AG04450 (cell line): ENCODE data around the gene L3MBTL4. TPM values are rescaled to one million over a fixed set of nuclear protein-coding genes. Genes with fewer than 3 reads are reported as not detected.

Experiments
- CTCF ChIA-PET: fragments of 300-600, 350-600 bp; formaldehyde crosslinking; extraction: SDS; loops from one replicate; lab custom pipeline; 2022; ENCODE audit warnings: antibody characterized with exemption, inconsistent platforms; lab: Charles Lee
- POLR2A ChIA-PET: fragments of 350-600 bp; formaldehyde crosslinking; extraction: SDS; loops from one replicate; lab custom pipeline; 2021; ENCODE audit warnings: antibody characterized with exemption, inconsistent platforms; lab: Yijun Ruan, JAX
- DNase-seq: peaks from one replicate; pipeline ENCODE4 v3.0.0-alpha.2; 2011; ENCODE audit warnings: low read depth, low spot score
- H3K27ac ChIP-seq: one replicate; pipeline ENCODE4 v1.5.1; 2012; ENCODE audit warnings: low read depth, low read length, control low read depth
- H3K27me3 ChIP-seq: one replicate; pipeline ENCODE4 v1.6.0; 2012; ENCODE audit warnings: low read length; ENCODE audit not compliant: control insufficient read depth, insufficient read depth
- H3K4me3 ChIP-seq: 2 replicates; pipeline ENCODE4 v1.5.1; 2011; ENCODE audit warnings: mild to moderate bottlenecking, low read depth, low read length, control low read depth
- H3K9me3 ChIP-seq: 2 replicates; pipeline ENCODE4 v1.5.1; 2012; ENCODE audit warnings: low read length; ENCODE audit not compliant: control insufficient read depth, insufficient read depth
- polyA plus RNA-seq: library from polyadenylated mRNA; depleted of rRNA; stranded (reverse); fragments of >200 nt; gene quantifications from 2 replicates; pipeline ENCODE4 v1.2.3, GENCODE V29; 2011
- TF ChIP-seq, protein P1 (sequence below): IDR thresholded peaks from 2 replicates; pipeline ENCODE4 v1.5.1; 2011; ENCODE audit warnings: low read depth, low read length, control low read depth, inconsistent platforms

L3MBTL4 gene
- polyA plus RNA-seq, 1 experiment, result 0.05 TPM

- Histone ChIP-seq H3K4me3 (no peak overlapping the region), H3K9me3 (no peaks in the 10 kb centered on the region), H3K27ac (no peak overlapping the region), H3K27me3 (no peaks in the 10 kb centered on the region)
- TF ChIP-seq, protein P1, sequence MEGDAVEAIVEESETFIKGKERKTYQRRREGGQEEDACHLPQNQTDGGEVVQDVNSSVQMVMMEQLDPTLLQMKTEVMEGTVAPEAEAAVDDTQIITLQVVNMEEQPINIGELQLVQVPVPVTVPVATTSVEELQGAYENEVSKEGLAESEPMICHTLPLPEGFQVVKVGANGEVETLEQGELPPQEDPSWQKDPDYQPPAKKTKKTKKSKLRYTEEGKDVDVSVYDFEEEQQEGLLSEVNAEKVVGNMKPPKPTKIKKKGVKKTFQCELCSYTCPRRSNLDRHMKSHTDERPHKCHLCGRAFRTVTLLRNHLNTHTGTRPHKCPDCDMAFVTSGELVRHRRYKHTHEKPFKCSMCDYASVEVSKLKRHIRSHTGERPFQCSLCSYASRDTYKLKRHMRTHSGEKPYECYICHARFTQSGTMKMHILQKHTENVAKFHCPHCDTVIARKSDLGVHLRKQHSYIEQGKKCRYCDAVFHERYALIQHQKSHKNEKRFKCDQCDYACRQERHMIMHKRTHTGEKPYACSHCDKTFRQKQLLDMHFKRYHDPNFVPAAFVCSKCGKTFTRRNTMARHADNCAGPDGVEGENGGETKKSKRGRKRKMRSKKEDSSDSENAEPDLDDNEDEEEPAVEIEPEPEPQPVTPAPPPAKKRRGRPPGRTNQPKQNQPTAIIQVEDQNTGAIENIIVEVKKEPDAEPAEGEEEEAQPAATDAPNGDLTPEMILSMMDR, result no peak
- ChIA-PET CTCF (no interaction called here), POLR2A (no interaction called here)
- DNase-seq, result no peak
These were observed 258.3 kb downstream of the L3MBTL4 start for GRCh38 chr18:6156446-6156845.

DNA sequence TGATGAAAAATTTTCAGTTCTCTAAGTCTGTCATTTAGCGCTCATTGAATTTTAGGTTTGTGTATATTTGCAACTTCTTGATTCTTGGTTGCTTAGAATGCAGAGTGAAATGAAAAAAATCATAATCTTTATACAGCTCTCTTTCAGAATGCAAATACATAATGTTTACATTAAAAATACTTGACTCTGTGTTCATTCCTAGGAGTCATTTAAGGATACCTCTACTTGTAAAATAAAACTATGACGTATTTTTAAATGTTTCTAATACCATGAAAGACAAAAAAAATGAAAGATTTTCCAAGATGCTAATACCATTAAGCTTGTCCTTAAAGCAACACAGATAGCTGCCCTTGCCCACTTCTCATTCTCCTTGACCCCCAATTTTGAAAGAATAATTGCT is 259.0 kb downstream of the L3MBTL4 start:
- Histone ChIP-seq H3K9me3 (no peaks in the 10 kb centered on the region), H3K27ac (no peak overlapping the region), H3K4me3 (no peak overlapping the region), H3K27me3 (no peaks in the 10 kb centered on the region)
- DNase-seq, result no peak
- TF ChIP-seq, protein P1, result no peak
- ChIA-PET CTCF (no interaction called here), POLR2A (no interaction called here)

GRCh38 chr18:6150430-6150829 is 264.3 kb downstream of the L3MBTL4 start:
- no peak overlapping the region for H3K4me3 ChIP-seq
- no peaks in the 10 kb centered on the region for H3K27me3 ChIP-seq
- no peak overlapping the region for H3K27ac ChIP-seq
- POLR2A ChIA-PET, result no interaction called here
- H3K9me3 ChIP-seq, result no peaks in the 10 kb centered on the region; the same call in 1 of the 2 replicates
- no peak for DNase-seq
- TF ChIP-seq, protein P1, result no peak
- CTCF ChIA-PET, result no interaction called here

GRCh38 chr18:6146307-6146661 is 268.4 kb downstream of the L3MBTL4 start:
- DNase-seq, result no peak
- TF ChIP-seq, protein P1, result no peak
- H3K27ac ChIP-seq, result no peak overlapping the region
- ChIA-PET CTCF (no interaction called here), POLR2A (no interaction called here)
- H3K4me3 ChIP-seq, result no peak overlapping the region
- H3K27me3 ChIP-seq, result no peaks in the 10 kb centered on the region
- H3K9me3 ChIP-seq, result no peaks in the 10 kb centered on the region; the same call in 1 of the 2 replicates

DNA sequence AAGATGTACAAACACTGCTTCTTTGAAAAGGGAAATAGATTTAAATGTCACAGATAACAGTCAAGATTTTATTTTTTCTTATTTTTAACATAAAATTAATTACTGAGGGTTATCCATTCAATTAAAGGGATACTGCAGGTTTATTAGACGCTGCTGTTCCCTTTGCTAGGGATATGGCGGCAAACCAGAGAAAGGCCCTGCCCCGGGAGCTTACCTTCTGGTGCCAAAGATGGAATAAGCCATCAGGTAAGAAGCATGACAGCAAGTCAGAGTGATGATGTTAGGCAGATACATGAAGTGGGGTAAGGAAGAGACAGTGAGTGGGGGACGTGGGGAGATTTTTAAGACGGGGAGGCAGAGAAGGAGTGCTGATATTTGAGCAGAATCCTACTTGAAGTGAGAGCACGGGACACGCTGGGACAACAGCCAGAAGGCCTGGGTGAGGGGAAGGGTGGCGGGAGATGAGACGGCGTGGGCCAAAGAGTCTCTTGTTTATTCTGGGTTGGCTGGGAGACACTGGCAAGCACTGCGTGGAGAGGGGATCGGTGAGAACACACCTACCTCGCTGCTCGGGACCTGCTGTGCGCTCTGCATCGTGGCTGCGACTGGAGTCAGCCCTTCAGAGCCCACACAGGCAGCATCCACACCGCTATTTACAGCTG is 268.9 kb downstream of the L3MBTL4 start:
- CTCF ChIA-PET, result no interaction called here
- no peaks in the 10 kb centered on the region; the same call in 1 of the 2 replicates for H3K9me3 ChIP-seq

More for the DNA sequence above, 268.9 kb downstream of the L3MBTL4 start:
- DNase-seq, result no peak
- no peak overlapping the region for H3K4me3 ChIP-seq
- POLR2A ChIA-PET, result no interaction called here
- H3K27ac ChIP-seq, result no peak overlapping the region
- H3K27me3 ChIP-seq, result no peaks in the 10 kb centered on the region
- TF ChIP-seq, protein P1, result no peak
